ENCODE results near the gene KANTR.
A peak's percentile ranks its signal among the peaks of the same experiment; 100 is the strongest.

Gene KANTR

GRCh38 chrX:53071604-53072417, 22.1 kb upstream of the KANTR start:
- no peaks in the 10 kb centered on the region for H3K9me3 ChIP-seq (ENCODE audit: control insufficient read depth in 2 of 2, low read length in 2 of 2)
- H3K4me3 ChIP-seq (ENCODE audit: low read length in 2 of 2), result peak overlapping the region; percentile 76 to 82
- peak overlapping the region; percentile 65 to 68 for H3K9ac ChIP-seq (ENCODE audit: low read length in 2 of 2)
- peaks cover 6% of the 10 kb centered on the region for H3K4me1 ChIP-seq (ENCODE audit: control insufficient read depth, insufficient read depth, low read length)
- no peaks in the 10 kb centered on the region for H3K36me3 ChIP-seq (ENCODE audit: control insufficient read depth in 2 of 2, insufficient read depth in 2 of 2, low read length in 2 of 2)
- H3K27me3 ChIP-seq (ENCODE audit: control insufficient read depth in 1 of 2, insufficient read depth in 2 of 2, low read length in 2 of 2), result peaks cover 0 to 8% of the 10 kb centered on the region in 2 donors
- peak overlapping the region; percentile 89 for H3K27ac ChIP-seq (ENCODE audit: low read length)

DNA sequence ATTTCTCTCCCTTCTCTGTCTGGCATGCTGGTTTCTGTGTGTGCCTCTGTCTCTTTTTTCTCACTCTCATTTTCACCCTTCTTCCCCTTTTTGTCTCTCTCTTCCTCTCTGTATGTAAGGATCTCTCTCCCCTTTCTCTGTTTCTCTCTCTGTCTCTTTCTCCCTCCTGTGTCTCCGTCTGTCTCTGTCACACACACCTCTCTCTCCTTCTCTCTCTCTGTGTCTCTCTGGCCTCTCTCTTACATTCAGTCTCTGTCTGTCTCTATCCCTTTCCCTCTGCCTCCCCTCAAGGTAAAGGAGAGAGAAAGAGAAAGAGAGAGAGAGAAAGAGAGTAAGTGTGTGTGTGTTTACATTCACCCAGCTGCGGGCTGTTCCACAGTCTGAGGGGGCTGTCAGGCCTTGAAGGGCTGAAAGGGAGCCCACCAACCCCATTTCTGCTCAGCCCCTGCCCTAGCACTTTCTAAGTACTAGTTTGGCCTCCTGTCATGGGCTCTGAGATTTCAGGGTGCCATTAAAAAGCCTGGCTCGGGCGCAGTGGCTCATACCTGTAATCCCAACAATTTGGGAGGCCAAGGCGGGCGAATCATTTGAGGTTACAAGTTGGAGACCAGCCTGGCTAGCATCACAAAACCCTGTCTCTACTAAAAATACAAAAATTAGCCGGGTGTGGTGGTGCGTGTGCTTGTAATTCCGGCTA, 21.4 kb upstream of the KANTR start:
- Histone ChIP-seq H3K27me3 (ENCODE audit: control insufficient read depth in 1 of 2, insufficient read depth in 2 of 2, low read length in 2 of 2) (peaks cover 0 to 11% of the 10 kb centered on the region in 2 donors), H3K9ac (ENCODE audit: low read length in 2 of 2) (peak overlapping the region; percentile 65 to 68), H3K9me3 (ENCODE audit: control insufficient read depth in 2 of 2, low read length in 2 of 2) (no peaks in the 10 kb centered on the region), H3K27ac (ENCODE audit: low read length) (peak overlapping the region; percentile 89), H3K4me3 (ENCODE audit: low read length in 2 of 2) (peak overlapping the region; percentile 76 to 82), H3K36me3 (ENCODE audit: control insufficient read depth in 2 of 2, insufficient read depth in 2 of 2, low read length in 2 of 2) (no peaks in the 10 kb centered on the region), H3K4me1 (ENCODE audit: control insufficient read depth, insufficient read depth, low read length) (peaks cover 6% of the 10 kb centered on the region)

- H3K9me3 ChIP-seq (ENCODE audit: control insufficient read depth in 2 of 2, low read length in 2 of 2), result no peaks in the 10 kb centered on the region
- H3K27ac ChIP-seq (ENCODE audit: low read length), result peak overlapping the region; percentile 89
- no peaks in the 10 kb centered on the region for H3K36me3 ChIP-seq (ENCODE audit: control insufficient read depth in 2 of 2, insufficient read depth in 2 of 2, low read length in 2 of 2)
- no peak overlapping the region for H3K9ac ChIP-seq (ENCODE audit: low read length in 2 of 2)
- H3K4me3 ChIP-seq (ENCODE audit: low read length in 2 of 2), result no peak overlapping the region
- H3K4me1 ChIP-seq (ENCODE audit: control insufficient read depth, insufficient read depth, low read length), result peaks cover 6% of the 10 kb centered on the region
- H3K27me3 ChIP-seq (ENCODE audit: control insufficient read depth in 1 of 2, insufficient read depth in 2 of 2, low read length in 2 of 2), result peaks cover 0 to 13% of the 10 kb centered on the region in 2 donors
These were observed 20.8 kb upstream of the KANTR start for GRCh38 chrX:53073115-53073586.

DNA sequence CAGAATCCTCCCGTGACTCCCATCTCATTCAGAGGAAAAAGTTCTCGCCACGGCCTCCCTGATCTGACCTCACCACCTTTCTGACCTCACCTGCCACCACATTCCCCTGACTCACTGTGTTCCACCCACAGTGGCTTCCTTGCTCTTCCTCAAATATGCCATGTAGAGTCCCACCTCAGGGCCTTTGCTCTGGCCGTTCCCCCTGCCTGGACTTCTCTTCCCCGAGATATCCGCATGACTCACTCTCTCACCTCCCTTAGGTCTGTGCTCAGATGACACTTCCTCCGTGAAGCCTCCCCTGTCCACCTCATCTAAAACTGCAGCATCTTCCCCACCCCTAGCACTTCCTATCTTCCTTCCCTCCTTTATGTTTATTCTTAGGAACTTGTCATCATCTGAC, 18.9 kb upstream of the KANTR start:
- H3K27me3 ChIP-seq (ENCODE audit: control insufficient read depth in 1 of 2, insufficient read depth in 2 of 2, low read length in 2 of 2), result peaks cover 0 to 17% of the 10 kb centered on the region in 2 donors
- no peaks in the 10 kb centered on the region for H3K36me3 ChIP-seq (ENCODE audit: control insufficient read depth in 2 of 2, insufficient read depth in 2 of 2, low read length in 2 of 2)
- H3K4me1 ChIP-seq (ENCODE audit: control insufficient read depth, insufficient read depth, low read length), result peaks cover 6% of the 10 kb centered on the region
- no peak overlapping the region for H3K4me3 ChIP-seq (ENCODE audit: low read length in 2 of 2)
- no peaks in the 10 kb centered on the region for H3K9me3 ChIP-seq (ENCODE audit: control insufficient read depth in 2 of 2, low read length in 2 of 2)
- no peak overlapping the region for H3K27ac ChIP-seq (ENCODE audit: low read length)
- H3K9ac ChIP-seq (ENCODE audit: low read length in 2 of 2), result no peak overlapping the region

- H3K27me3 ChIP-seq (ENCODE audit: control insufficient read depth in 1 of 2, insufficient read depth in 2 of 2, low read length in 2 of 2), result peaks cover 0 to 15% of the 10 kb centered on the region in 2 donors
- H3K27ac ChIP-seq (ENCODE audit: low read length), result no peak overlapping the region
- H3K4me3 ChIP-seq (ENCODE audit: low read length in 2 of 2), result no peak overlapping the region
- no peaks in the 10 kb centered on the region for H3K9me3 ChIP-seq (ENCODE audit: control insufficient read depth in 2 of 2, low read length in 2 of 2)
- no peak overlapping the region for H3K9ac ChIP-seq (ENCODE audit: low read length in 2 of 2)
- peaks cover 6% of the 10 kb centered on the region for H3K4me1 ChIP-seq (ENCODE audit: control insufficient read depth, insufficient read depth, low read length)
- no peaks in the 10 kb centered on the region for H3K36me3 ChIP-seq (ENCODE audit: control insufficient read depth in 2 of 2, insufficient read depth in 2 of 2, low read length in 2 of 2)
These were observed 17.3 kb upstream of the KANTR start for GRCh38 chrX:53076671-53077070.

- peaks cover 3% of the 10 kb centered on the region for H3K4me1 ChIP-seq (ENCODE audit: control insufficient read depth, insufficient read depth, low read length)
- H3K9ac ChIP-seq (ENCODE audit: low read length in 2 of 2), result no peak overlapping the region
- no peak overlapping the region for H3K4me3 ChIP-seq (ENCODE audit: low read length in 2 of 2)
- H3K27ac ChIP-seq (ENCODE audit: low read length), result no peak overlapping the region
- no peaks in the 10 kb centered on the region for H3K9me3 ChIP-seq (ENCODE audit: control insufficient read depth in 2 of 2, low read length in 2 of 2)
- H3K36me3 ChIP-seq (ENCODE audit: control insufficient read depth in 2 of 2, insufficient read depth in 2 of 2, low read length in 2 of 2), result no peaks in the 10 kb centered on the region
- H3K27me3 ChIP-seq (ENCODE audit: control insufficient read depth in 1 of 2, insufficient read depth in 2 of 2, low read length in 2 of 2), result peaks cover 0 to 15% of the 10 kb centered on the region in 2 donors
These were observed 16.4 kb upstream of the KANTR start for GRCh38 chrX:53077207-53078197.

DNA sequence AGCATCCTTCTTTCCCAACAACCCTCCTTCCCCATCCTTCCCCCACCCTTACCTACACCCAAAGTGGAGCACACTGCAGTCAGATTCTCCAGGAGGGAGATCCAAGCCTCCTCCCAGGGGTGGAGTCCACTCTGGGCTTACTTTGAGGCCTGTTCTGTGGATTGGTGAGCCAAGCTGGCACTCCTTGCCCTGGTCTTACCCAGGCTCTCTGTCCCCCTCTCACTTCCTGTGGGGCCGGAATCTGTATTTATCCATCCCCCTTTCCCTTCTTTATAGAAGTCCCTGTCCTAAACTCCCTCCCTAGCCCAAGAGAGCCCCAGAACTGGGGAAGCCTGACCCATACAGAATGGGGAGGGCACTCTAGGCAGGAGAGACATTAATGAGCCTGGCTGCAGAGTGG, 15.0 kb upstream of the KANTR start:
- Histone ChIP-seq H3K9me3 (ENCODE audit: control insufficient read depth in 2 of 2, low read length in 2 of 2) (no peaks in the 10 kb centered on the region), H3K4me3 (ENCODE audit: low read length in 2 of 2) (no peak overlapping the region), H3K9ac (ENCODE audit: low read length in 2 of 2) (no peak overlapping the region), H3K27me3 (ENCODE audit: control insufficient read depth in 1 of 2, insufficient read depth in 2 of 2, low read length in 2 of 2) (peaks cover 0 to 14% of the 10 kb centered on the region in 2 donors), H3K27ac (ENCODE audit: low read length) (no peak overlapping the region), H3K36me3 (ENCODE audit: control insufficient read depth in 2 of 2, insufficient read depth in 2 of 2, low read length in 2 of 2) (peaks cover 0 to 2% of the 10 kb centered on the region in 2 donors), H3K4me1 (ENCODE audit: control insufficient read depth, insufficient read depth, low read length) (peaks cover 3% of the 10 kb centered on the region)

GRCh38 chrX:53080628-53081580, 13.0 kb upstream of the KANTR start:
- Histone ChIP-seq H3K9ac (ENCODE audit: low read length in 2 of 2) (peak overlapping the region; percentile 14 to 61), H3K4me3 (ENCODE audit: low read length in 2 of 2) (peak overlapping the region in 1 of 2 donors; percentile 4), H3K27ac (ENCODE audit: low read length) (peak overlapping the region; percentile 73)

GRCh38 chrX:53081925-53082772, 11.8 kb upstream of the KANTR start, which contains the start of gene TSPYL2:
Gene TSPYL2 (plus strand): TSS chrX:53082367. CDS start chrX:53082499, 132 bp downstream.
- H3K4me3 ChIP-seq (ENCODE audit: low read length in 2 of 2), result peak within 1 kb of the TSS; percentile 79 to 80
- H3K9me3 ChIP-seq (ENCODE audit: control insufficient read depth in 2 of 2, low read length in 2 of 2), result no peaks in the 10 kb centered on the region
- peak within 1 kb of the TSS; percentile 78 to 87 for H3K9ac ChIP-seq (ENCODE audit: low read length in 2 of 2)

More at GRCh38 chrX:53080628-53081580, 13.0 kb upstream of the KANTR start:
- Histone ChIP-seq H3K36me3 (ENCODE audit: control insufficient read depth in 2 of 2, insufficient read depth in 2 of 2, low read length in 2 of 2) (peaks cover 10 to 21% of the 10 kb centered on the region in 2 donors), H3K4me1 (ENCODE audit: control insufficient read depth, insufficient read depth, low read length) (peaks cover 20% of the 10 kb centered on the region), H3K9me3 (ENCODE audit: control insufficient read depth in 2 of 2, low read length in 2 of 2) (no peaks in the 10 kb centered on the region), H3K27me3 (ENCODE audit: control insufficient read depth in 1 of 2, insufficient read depth in 2 of 2, low read length in 2 of 2) (peaks cover 0 to 21% of the 10 kb centered on the region in 2 donors)

More at GRCh38 chrX:53081925-53082772, 11.8 kb upstream of the KANTR start, which contains the start of gene TSPYL2:
- H3K27me3 ChIP-seq (ENCODE audit: control insufficient read depth in 1 of 2, insufficient read depth in 2 of 2, low read length in 2 of 2), result peaks cover 0 to 19% of the 10 kb centered on the region in 2 donors
- peaks cover 31% of the 10 kb centered on the region for H3K4me1 ChIP-seq (ENCODE audit: control insufficient read depth, insufficient read depth, low read length)
- peak within 1 kb of the TSS; percentile 90 for H3K27ac ChIP-seq (ENCODE audit: low read length)
- H3K36me3 ChIP-seq (ENCODE audit: control insufficient read depth in 2 of 2, insufficient read depth in 2 of 2, low read length in 2 of 2), result peaks cover 11 to 31% of the 10 kb centered on the region in 2 donors

Data from stomach smooth muscle (tissue), 2 donors.